ENCODE data around the gene BCAS1. TPM values are rescaled to one million over a fixed set of nuclear protein-coding genes. Genes with fewer than 3 reads are reported as not detected.

Gene BCAS1
- total RNA-seq, 1 experiment from 2014 or later, result not detected

Other genes with a start within 250 kb of the BCAS1 start
- 0.51 TPM in 1 of 2 replicates, not detected in the other for gene CYP24A1, start 103.4 kb upstream of the BCAS1 start, total RNA-seq (2014; rRNA removed)
- gene PFDN4, start 137.5 kb upstream of the BCAS1 start, total RNA-seq (2014; rRNA removed), result 66.8 and 94.6 TPM in 2 replicates